Measurements from ENCODE around the gene SLC13A3.

- TF ChIP-seq, protein P1, sequence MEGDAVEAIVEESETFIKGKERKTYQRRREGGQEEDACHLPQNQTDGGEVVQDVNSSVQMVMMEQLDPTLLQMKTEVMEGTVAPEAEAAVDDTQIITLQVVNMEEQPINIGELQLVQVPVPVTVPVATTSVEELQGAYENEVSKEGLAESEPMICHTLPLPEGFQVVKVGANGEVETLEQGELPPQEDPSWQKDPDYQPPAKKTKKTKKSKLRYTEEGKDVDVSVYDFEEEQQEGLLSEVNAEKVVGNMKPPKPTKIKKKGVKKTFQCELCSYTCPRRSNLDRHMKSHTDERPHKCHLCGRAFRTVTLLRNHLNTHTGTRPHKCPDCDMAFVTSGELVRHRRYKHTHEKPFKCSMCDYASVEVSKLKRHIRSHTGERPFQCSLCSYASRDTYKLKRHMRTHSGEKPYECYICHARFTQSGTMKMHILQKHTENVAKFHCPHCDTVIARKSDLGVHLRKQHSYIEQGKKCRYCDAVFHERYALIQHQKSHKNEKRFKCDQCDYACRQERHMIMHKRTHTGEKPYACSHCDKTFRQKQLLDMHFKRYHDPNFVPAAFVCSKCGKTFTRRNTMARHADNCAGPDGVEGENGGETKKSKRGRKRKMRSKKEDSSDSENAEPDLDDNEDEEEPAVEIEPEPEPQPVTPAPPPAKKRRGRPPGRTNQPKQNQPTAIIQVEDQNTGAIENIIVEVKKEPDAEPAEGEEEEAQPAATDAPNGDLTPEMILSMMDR (IDR thresholded peaks at IDR 0.05; ENCODE audit: low read depth, low read length, missing input control) = no peak
- no peak for TF ChIP-seq FOXA1 (IDR thresholded peaks at IDR 0.05)
- no peak for TF ChIP-seq SP1 (IDR thresholded peaks at IDR 0.05)
- TF ChIP-seq, protein P2, sequence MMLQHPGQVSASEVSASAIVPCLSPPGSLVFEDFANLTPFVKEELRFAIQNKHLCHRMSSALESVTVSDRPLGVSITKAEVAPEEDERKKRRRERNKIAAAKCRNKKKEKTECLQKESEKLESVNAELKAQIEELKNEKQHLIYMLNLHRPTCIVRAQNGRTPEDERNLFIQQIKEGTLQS (IDR thresholded peaks at IDR 0.05) = no peak
- no peak for TF ChIP-seq RAD21 (IDR thresholded peaks at IDR 0.05)
- no peak for TF ChIP-seq TAF1 (conservative IDR thresholded peaks at IDR 0.05)
- no peak for TF ChIP-seq YY1 (IDR thresholded peaks at IDR 0.05)
- TF ChIP-seq, protein P3, sequence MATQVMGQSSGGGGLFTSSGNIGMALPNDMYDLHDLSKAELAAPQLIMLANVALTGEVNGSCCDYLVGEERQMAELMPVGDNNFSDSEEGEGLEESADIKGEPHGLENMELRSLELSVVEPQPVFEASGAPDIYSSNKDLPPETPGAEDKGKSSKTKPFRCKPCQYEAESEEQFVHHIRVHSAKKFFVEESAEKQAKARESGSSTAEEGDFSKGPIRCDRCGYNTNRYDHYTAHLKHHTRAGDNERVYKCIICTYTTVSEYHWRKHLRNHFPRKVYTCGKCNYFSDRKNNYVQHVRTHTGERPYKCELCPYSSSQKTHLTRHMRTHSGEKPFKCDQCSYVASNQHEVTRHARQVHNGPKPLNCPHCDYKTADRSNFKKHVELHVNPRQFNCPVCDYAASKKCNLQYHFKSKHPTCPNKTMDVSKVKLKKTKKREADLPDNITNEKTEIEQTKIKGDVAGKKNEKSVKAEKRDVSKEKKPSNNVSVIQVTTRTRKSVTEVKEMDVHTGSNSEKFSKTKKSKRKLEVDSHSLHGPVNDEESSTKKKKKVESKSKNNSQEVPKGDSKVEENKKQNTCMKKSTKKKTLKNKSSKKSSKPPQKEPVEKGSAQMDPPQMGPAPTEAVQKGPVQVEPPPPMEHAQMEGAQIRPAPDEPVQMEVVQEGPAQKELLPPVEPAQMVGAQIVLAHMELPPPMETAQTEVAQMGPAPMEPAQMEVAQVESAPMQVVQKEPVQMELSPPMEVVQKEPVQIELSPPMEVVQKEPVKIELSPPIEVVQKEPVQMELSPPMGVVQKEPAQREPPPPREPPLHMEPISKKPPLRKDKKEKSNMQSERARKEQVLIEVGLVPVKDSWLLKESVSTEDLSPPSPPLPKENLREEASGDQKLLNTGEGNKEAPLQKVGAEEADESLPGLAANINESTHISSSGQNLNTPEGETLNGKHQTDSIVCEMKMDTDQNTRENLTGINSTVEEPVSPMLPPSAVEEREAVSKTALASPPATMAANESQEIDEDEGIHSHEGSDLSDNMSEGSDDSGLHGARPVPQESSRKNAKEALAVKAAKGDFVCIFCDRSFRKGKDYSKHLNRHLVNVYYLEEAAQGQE (IDR thresholded peaks at IDR 0.05) = no peak
These were observed 97.3 kb downstream of the SLC13A3 start for GRCh38 chr20:46553926-46554325.

Measured in liver (tissue), 3 donors.